K562 (cell line): ENCODE results near the gene OR5D16. TPM values are rescaled to one million over a fixed set of nuclear protein-coding genes. Genes with fewer than 3 reads are reported as not detected.

Source experiments
- ATAC-seq: fragments of 200-7000 bp; cut with Tn5 transposase; 3 replicates; pipeline ENCODE4 v1.9.1; 2020; ENCODE audit warnings: moderate library complexity
- BruUV-seq: library from RNA; stranded (reverse); fragments of 400-500 nt; replicated peaks from 2 replicates; lab custom pipeline; 2021; lab: Mats Ljungman, UMichigan
- CTCF ChIA-PET: fragments of 300-600 bp; formaldehyde crosslinking; extraction: SDS; loops from one replicate; lab custom pipeline; 2021; ENCODE audit warnings: low intra/inter-chr PET ratio; lab: Yijun Ruan, JAX
- POLR2A ChIA-PET: fragments of 300-600, 350-650 bp; sonication (Branson Sonifier 250); formaldehyde crosslinking; extraction: SDS; loops from one replicate; lab custom pipeline; 2021; ENCODE audit warnings: antibody characterized with exemption, inconsistent platforms; lab: Yijun Ruan, JAX
- DNase-seq, 4 experiments: peaks; one replicate each; pipeline versions ENCODE4 v3.0.0 to v3.0.0-alpha.2; 2011 to 2018; ENCODE audit warnings: low spot score in 3 of 4, mixed read lengths in 3 of 4; ENCODE audit errors: extremely low read depth in 1 of 4
- FAIRE-seq: peaks from 2 replicates; lab custom pipeline; 2011; peaks lifted over from hg19 to GRCh38; lab: Jason Lieb, UNC
- H2AFZ ChIP-seq: 2 replicates; pipeline ENCODE4 v1.6.0; 2011; ENCODE audit warnings: low read depth, low read length, control low read depth, inconsistent platforms
- H3K27ac ChIP-seq: fragments of 200-600 bp; 3 replicates; pipeline ENCODE4 v1.8.0; 2011; ENCODE audit warnings: low read depth, mild to moderate bottlenecking, control low read depth, inconsistent platforms, low read length, moderate library complexity, mixed read lengths; ENCODE audit errors: extremely low read depth
- H3K27me3 ChIP-seq, 2 experiments: fragments of 300-600 bp in 1 of 2; 2 replicates in 1 of 2; 3 replicates in 1 of 2; pipeline versions ENCODE4 v1.6.0 to v1.8.0; 2011; ENCODE audit warnings: inconsistent platforms in 2 of 2, low read length in 2 of 2, mild to moderate bottlenecking in 1 of 2, mixed read lengths in 1 of 2, moderate library complexity in 1 of 2; ENCODE audit not compliant: control insufficient read depth in 2 of 2, insufficient read depth in 2 of 2
- H3K36me3 ChIP-seq: fragments of 300-600 bp; 3 replicates; pipeline ENCODE4 v1.8.0; 2011; ENCODE audit warnings: mild to moderate bottlenecking, low read length, inconsistent platforms; ENCODE audit not compliant: control insufficient read depth, insufficient read depth
- H3K4me1 ChIP-seq, 2 experiments: fragments of 200-600 bp in 1 of 2; replicated peaks in 1 of 2; 2 replicates in 1 of 2; 3 replicates in 1 of 2; pipeline versions ENCODE4 v1.5.1 to v1.8.0; 2011; ENCODE audit warnings: inconsistent platforms in 2 of 2, low read length in 2 of 2, mild to moderate bottlenecking in 1 of 2, mixed read lengths in 1 of 2, moderate library complexity in 1 of 2; ENCODE audit not compliant: control insufficient read depth in 2 of 2, insufficient read depth in 2 of 2
- H3K4me2 ChIP-seq: 2 replicates; pipeline ENCODE4 v1.6.1; 2011; ENCODE audit warnings: low read length, control low read depth, inconsistent platforms, mixed read lengths; ENCODE audit not compliant: insufficient read depth
- H3K4me3 ChIP-seq: fragments of 200-600 bp; sonication (generic), shearing (Covaris generic); 2 replicates; pipeline ENCODE4 v1.5.1; 2016; ENCODE audit warnings: control low read depth, inconsistent platforms
- H3K79me2 ChIP-seq: fragments of 200-600 bp; 3 replicates; pipeline ENCODE4 v1.8.0; 2011; ENCODE audit warnings: low read length, inconsistent platforms; ENCODE audit not compliant: control insufficient read depth, insufficient read depth
- H3K9ac ChIP-seq, 2 experiments: 2 replicates each; pipeline versions ENCODE4 v1.6.0 to v1.6.1; 2011; ENCODE audit warnings: low read depth in 2 of 2, low read length in 2 of 2, control low read depth in 1 of 2, inconsistent platforms in 1 of 2, mild to moderate bottlenecking in 1 of 2, mixed read lengths in 1 of 2; ENCODE audit not compliant: insufficient read depth in 1 of 2
- H3K9me1 ChIP-seq: one replicate; pipeline ENCODE4 v1.6.0; 2011; ENCODE audit warnings: inconsistent platforms, mild to moderate bottlenecking, low read length, moderate library complexity; ENCODE audit not compliant: control insufficient read depth, insufficient read depth
- H3K9me3 ChIP-seq: replicated peaks from 2 replicates; pipeline ENCODE4 v1.5.1; 2011; ENCODE audit warnings: low read depth, low read length, inconsistent platforms; ENCODE audit not compliant: control insufficient read depth, insufficient read depth
- H4K20me1 ChIP-seq: replicated peaks from 2 replicates; pipeline ENCODE4 v1.6.1; 2011; ENCODE audit warnings: low read length, inconsistent platforms, mixed read lengths; ENCODE audit not compliant: control insufficient read depth, insufficient read depth
- ARID3B ChIP-seq: fragments of 250-450 bp; sonication (Bioruptor Pico); IDR thresholded peaks from 2 replicates; pipeline ENCODE4 v1.4.0; 2020; ENCODE audit warnings: borderline replicate concordance
- CEBPG ChIP-seq, 3 experiments: fragments of 200-800 bp in 1 of 3; sonication (Bioruptor generic) in 1 of 3; sonication (generic) in 1 of 3; formaldehyde crosslinking in 1 of 3; IDR thresholded peaks in 2 of 3; conservative IDR thresholded peaks in 1 of 3; 2 replicates each; pipeline versions ENCODE4 v1.6.1 to v1.8.0; 2016 to 2022; ENCODE audit warnings: missing compliant biosample characterization in 2 of 3, missing genetic modification characterization in 2 of 3, mild to moderate bottlenecking in 1 of 3, missing genetic modification reagents in 1 of 3
- KAT8 ChIP-seq: fragments of 450-650 bp; IDR thresholded peaks from 2 replicates; pipeline ENCODE4 v1.6.1; 2016; ENCODE audit warnings: low read depth, mild to moderate bottlenecking
- MTA2 ChIP-seq: fragments of 450-650 bp; IDR thresholded peaks from 2 replicates; pipeline ENCODE4 v1.6.1; 2016; ENCODE audit warnings: low read depth
- RAD21 ChIP-seq, 2 experiments: fragments of 250-450 bp in 1 of 2; fragments of 450-650 bp in 1 of 2; sonication (Bioruptor Pico) in 1 of 2; formaldehyde crosslinking in 1 of 2; IDR thresholded peaks in 1 of 2; conservative IDR thresholded peaks in 1 of 2; 2 replicates each; pipeline versions ENCODE4 v1.4.0 to v1.8.0; 2020 to 2022; ENCODE audit warnings: mild to moderate bottlenecking in 2 of 2, moderate library complexity in 1 of 2
- SMARCB1 ChIP-seq: IDR thresholded peaks from 2 replicates; pipeline ENCODE4 v1.6.1; 2011; ENCODE audit warnings: improper control_type of control experiment, low read depth; ENCODE audit not compliant: insufficient read length
- TAL1 ChIP-seq: fragments of 450-650 bp; IDR thresholded peaks from 2 replicates; pipeline ENCODE4 v1.6.1; 2016; ENCODE audit warnings: mild to moderate bottlenecking
- ZNF134 ChIP-seq: fragments of 250-450 bp; sonication (Bioruptor Pico); conservative IDR thresholded peaks from 2 replicates; pipeline ENCODE4 v1.4.0; 2020
- ZNF174 ChIP-seq: fragments of 250-450 bp; sonication (Bioruptor Pico); IDR thresholded peaks from 2 replicates; pipeline ENCODE4 v1.4.0; 2020; ENCODE audit warnings: mild to moderate bottlenecking
- ZNF23 ChIP-seq: fragments of 250-450 bp; sonication (Bioruptor Pico); IDR thresholded peaks from 2 replicates; pipeline ENCODE4 v1.4.0; 2020; ENCODE audit warnings: mild to moderate bottlenecking
- ZNF318 ChIP-seq, 2 experiments: fragments of 450-650 bp; IDR thresholded peaks; 2 replicates each; pipeline ENCODE4 v1.6.1; 2016; ENCODE audit warnings: mild to moderate bottlenecking in 2 of 2, borderline replicate concordance in 1 of 2, low read depth in 1 of 2, moderate library complexity in 1 of 2
- WGBS: fragments of 100-300 bp; shearing (Covaris generic); methylation state at CpG from one replicate; pipeline ENCODE4 v1.1.6; 2016; ENCODE audit warnings: low coverage, mixed read lengths; ENCODE audit not compliant: insufficient coverage; ENCODE audit errors: missing lambda C conversion rate; 5-methylcytosine and 5-hydroxymethylcytosine counted together
- in situ Hi-C: fragments of 300-500 bp; cut with MboI; formaldehyde crosslinking; loops from 4 replicates; pipeline ENCODE4 v1.15.0; 2018; ENCODE audit warnings: inconsistent platforms, mixed read lengths
- intact Hi-C: fragments of 100-400 bp; cut with micrococcal nuclease; formaldehyde crosslinking; loops from 2 replicates; pipeline ENCODE4 v1.14.2; 2022
- polyA plus RNA-seq, 8 experiments: library from polyadenylated mRNA; depleted of rRNA in 4 of 8; stranded (reverse) in 5 of 8; unstranded in 3 of 8; fragments of >200 nt; fragmentation: Nextera tagmentation in 2 of 8; fragmentation: Illumina TruSeq in 1 of 8; extraction: Ambion mirVana in 2 of 8; extraction: Trizol in 1 of 8; gene quantifications; 2 replicates each; pipeline versions ENCODE4 v1.2.1 to v1.2.3, GENCODE V29; 2011 to 2014; ENCODE audit warnings: inconsistent platforms in 1 of 8, missing spikeins in 1 of 8
- total RNA-seq, 7 experiments: library from RNA; depleted of rRNA in 6 of 7; stranded (reverse); fragments of >200 nt in 6 of 7; fragmentation: Illumina TruSeq in 2 of 7; extraction: Trizol in 2 of 7; gene quantifications; 2 replicates each; pipeline versions ENCODE4 v1.2.1 to v1.2.3, GENCODE V29; 2011 to 2021; ENCODE audit warnings: low replicate concordance in 1 of 7
- TF ChIP-seq, protein P1 (sequence below): sonication (generic); IDR thresholded peaks from 2 replicates; pipeline ENCODE4 v1.6.1; 2016

Gene OR5D16
- total and polyA plus RNA-seq, 9 of the 15 experiments (the other 6 are each of a cell fraction or from before 2014, with no cell fraction given): not detected

GRCh38 chr11:55852141-55852540 lies 13.6 kb downstream of the OR5D16 start:
- intact Hi-C loops: no loop called here
- FAIRE-seq (no peak), ATAC-seq (no peak), DNase-seq (no peak)
- no peaks in the 10 kb centered on the region for H3K79me2 ChIP-seq
- H3K9me3 ChIP-seq: 0 out of 2 replicates have a peak, but pooled peaks cover 2% of the 10 kb centered on the region
- no peaks in the 10 kb centered on the region for H3K27me3 ChIP-seq
- H3K4me1 ChIP-seq: no peaks in the 10 kb centered on the region
- CTCF ChIA-PET: no interaction called here
- H3K27ac ChIP-seq: no peak overlapping the region
- BruUV-seq: no TSS peak
- H3K4me2 ChIP-seq: no peak overlapping the region
- H3K4me3 ChIP-seq: no peak overlapping the region
- H3K9me1 ChIP-seq: no peaks in the 10 kb centered on the region
- no peak overlapping the region for H2AFZ ChIP-seq
- H4K20me1 ChIP-seq: no peaks in the 10 kb centered on the region
- H3K9ac ChIP-seq: no peak overlapping the region
- WGBS: 0% methylated on average over 1 of the region's 1 CpG
- in situ Hi-C loops: no loop called here
- POLR2A ChIA-PET: no interaction called here
- no peaks in the 10 kb centered on the region for H3K36me3 ChIP-seq
- TF ChIP-seq ZNF318 (IDR thresholded peaks at IDR 0.05; ENCODE audit: borderline replicate concordance in 1 of 2, low read depth in 1 of 2): no peak
- no peak for TF ChIP-seq RAD21 (CRISPR knock-in tag; conservative IDR thresholded peaks at IDR 0.05 in 1 of 2, IDR thresholded peaks at IDR 0.05 in 1 of 2)
- TF ChIP-seq, protein P1, sequence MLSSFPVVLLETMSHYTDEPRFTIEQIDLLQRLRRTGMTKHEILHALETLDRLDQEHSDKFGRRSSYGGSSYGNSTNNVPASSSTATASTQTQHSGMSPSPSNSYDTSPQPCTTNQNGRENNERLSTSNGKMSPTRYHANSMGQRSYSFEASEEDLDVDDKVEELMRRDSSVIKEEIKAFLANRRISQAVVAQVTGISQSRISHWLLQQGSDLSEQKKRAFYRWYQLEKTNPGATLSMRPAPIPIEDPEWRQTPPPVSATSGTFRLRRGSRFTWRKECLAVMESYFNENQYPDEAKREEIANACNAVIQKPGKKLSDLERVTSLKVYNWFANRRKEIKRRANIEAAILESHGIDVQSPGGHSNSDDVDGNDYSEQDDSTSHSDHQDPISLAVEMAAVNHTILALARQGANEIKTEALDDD: no peak
- no peak for TF ChIP-seq ARID3B (CRISPR knock-in tag)
- no peak for TF ChIP-seq ZNF134
- no peak for TF ChIP-seq ZNF23 (CRISPR knock-in tag)
- TF ChIP-seq MTA2: no peak
- no peak for TF ChIP-seq TAL1
- no peak for TF ChIP-seq SMARCB1
- no peak for TF ChIP-seq CEBPG (CRISPR knock-in tag; IDR thresholded peaks at IDR 0.05)
- TF ChIP-seq CEBPG (tag; conservative IDR thresholded peaks at IDR 0.05 in 1 of 2, IDR thresholded peaks at IDR 0.05 in 1 of 2): no peak
- no peak for TF ChIP-seq ZNF174 (CRISPR knock-in tag)
- no peak for TF ChIP-seq KAT8
